GM21529 (cell line): Measurements from ENCODE around the gene ME2.
"Not testable (repeated sequence)": the region's sequence is repeated elsewhere in the genome, so short reads cannot be mapped to it uniquely, and the experiment has no call there.

ENCODE experiments used
- ATAC-seq: cut with Tn5 transposase; IDR thresholded peaks from one replicate; pipeline ENCODE4 v1.9.1; 2021; ENCODE audit not compliant: unreplicated experiment

The ME2 gene

GRCh38 chr18:50911006-50911405 is 32.1 kb downstream of the ME2 start:
- ATAC-seq: no peak

- no peak for ATAC-seq
Observed at GRCh38 chr18:50917021-50917420, 38.1 kb downstream of the ME2 start.

- ATAC-seq: no peak
Observed at GRCh38 chr18:50918153-50918552, 39.2 kb downstream of the ME2 start.

GRCh38 chr18:50924372-50924771 is 45.5 kb downstream of the ME2 start:
- no peak for ATAC-seq

GRCh38 chr18:50926521-50926920 is 47.6 kb downstream of the ME2 start:
- no peak for ATAC-seq

- ATAC-seq: no peak
Observed at GRCh38 chr18:50928551-50928950, 49.6 kb downstream of the ME2 start.

GRCh38 chr18:50933684-50934083 is 54.8 kb downstream of the ME2 start:
- ATAC-seq: no peak

GRCh38 chr18:50934545-50935211 is 55.8 kb downstream of the ME2 start:
- no peak for ATAC-seq

GRCh38 chr18:50935493-50936191 is 56.7 kb downstream of the ME2 start:
- ATAC-seq: no peak

- no peak for ATAC-seq
Observed at GRCh38 chr18:50937183-50937582, 58.3 kb downstream of the ME2 start.

- no peak for ATAC-seq
Observed at GRCh38 chr18:50938912-50939311, 60.0 kb downstream of the ME2 start.

- no peak for ATAC-seq
Observed at GRCh38 chr18:50944245-50944932, 65.5 kb downstream of the ME2 start.

- not testable (repeated sequence) for ATAC-seq
Observed at GRCh38 chr18:50945918-50946317, 67.0 kb downstream of the ME2 start.

- ATAC-seq: no peak
Observed at GRCh38 chr18:50947899-50948298, 69.0 kb downstream of the ME2 start.

GRCh38 chr18:50949185-50949584 is 70.3 kb downstream of the ME2 start:
- no peak for ATAC-seq

GRCh38 chr18:50950626-50951025 is 71.7 kb downstream of the ME2 start:
- no peak for ATAC-seq

GRCh38 chr18:50953822-50954221 is 74.9 kb downstream of the ME2 start:
- ATAC-seq: no peak

GRCh38 chr18:50955253-50955652 is 76.3 kb downstream of the ME2 start:
- ATAC-seq: no peak

GRCh38 chr18:50956116-50956515 is 77.2 kb downstream of the ME2 start:
- no peak for ATAC-seq

- no peak for ATAC-seq
Observed at GRCh38 chr18:50961974-50962373, 83.1 kb downstream of the ME2 start.

GRCh38 chr18:50967714-50968661 is 89.1 kb downstream of the ME2 start, which contains the start of gene ELAC1:
Gene ELAC1 (plus strand): TSS chr18:50968040. CDS start chr18:50974405, 6,365 bp downstream.
- peak; percentile 95 for ATAC-seq
